ENCODE data around the gene ST3GAL5.

GRCh38 chr2:85794038-85794441 lies 94.8 kb downstream of the ST3GAL5 start:
- TF ChIP-seq CTCF (IDR thresholded peaks at IDR 0.05), result no peak
- TF ChIP-seq POLR2A (IDR thresholded peaks at IDR 0.05), result no peak
